ENCODE measurements around the gene KANK2.

KANK2 gene

GRCh38 chr19:11234486-11235075, 37.2 kb upstream of the KANK2 start:
- TF ChIP-seq GATA2 (IDR thresholded peaks at IDR 0.05; ENCODE audit: low read depth, low read length) (no peak), GATA3 (IDR thresholded peaks at IDR 0.05; ENCODE audit: low read depth, low read length) (no peak)

GRCh38 chr19:11233073-11233472, 35.7 kb upstream of the KANK2 start:
- TF ChIP-seq GATA2 (IDR thresholded peaks at IDR 0.05; ENCODE audit: low read depth, low read length) (no peak), GATA3 (IDR thresholded peaks at IDR 0.05; ENCODE audit: low read depth, low read length) (no peak)

GRCh38 chr19:11232555-11232954, 35.2 kb upstream of the KANK2 start:
- TF ChIP-seq GATA2 (IDR thresholded peaks at IDR 0.05; ENCODE audit: low read depth, low read length) = no peak
- no peak for TF ChIP-seq GATA3 (IDR thresholded peaks at IDR 0.05; ENCODE audit: low read depth, low read length)

- no peak for TF ChIP-seq GATA2 (IDR thresholded peaks at IDR 0.05; ENCODE audit: low read depth, low read length)
- no peak for TF ChIP-seq GATA3 (IDR thresholded peaks at IDR 0.05; ENCODE audit: low read depth, low read length)
Observed at GRCh38 chr19:11230621-11231386, 33.5 kb upstream of the KANK2 start.

GRCh38 chr19:11227195-11227886, 30.0 kb upstream of the KANK2 start:
- no peak for TF ChIP-seq GATA2 (IDR thresholded peaks at IDR 0.05; ENCODE audit: low read depth, low read length)
- TF ChIP-seq GATA3 (IDR thresholded peaks at IDR 0.05; ENCODE audit: low read depth, low read length) = no peak

- TF ChIP-seq GATA2 (IDR thresholded peaks at IDR 0.05; ENCODE audit: low read depth, low read length) (no peak), GATA3 (IDR thresholded peaks at IDR 0.05; ENCODE audit: low read depth, low read length) (no peak)
Observed at GRCh38 chr19:11226716-11227166, 29.4 kb upstream of the KANK2 start.

- no peak for TF ChIP-seq GATA3 (IDR thresholded peaks at IDR 0.05; ENCODE audit: low read depth, low read length)
- TF ChIP-seq GATA2 (IDR thresholded peaks at IDR 0.05; ENCODE audit: low read depth, low read length) = no peak
Observed at GRCh38 chr19:11225815-11226214, 28.5 kb upstream of the KANK2 start.

GRCh38 chr19:11225172-11225571, 27.8 kb upstream of the KANK2 start:
- TF ChIP-seq GATA2 (IDR thresholded peaks at IDR 0.05; ENCODE audit: low read depth, low read length) (no peak), GATA3 (IDR thresholded peaks at IDR 0.05; ENCODE audit: low read depth, low read length) (no peak)

GRCh38 chr19:11224429-11224828, 27.1 kb upstream of the KANK2 start:
- TF ChIP-seq GATA3 (IDR thresholded peaks at IDR 0.05; ENCODE audit: low read depth, low read length) (no peak), GATA2 (IDR thresholded peaks at IDR 0.05; ENCODE audit: low read depth, low read length) (no peak)

GRCh38 chr19:11223200-11223599, 25.9 kb upstream of the KANK2 start:
- no peak for TF ChIP-seq GATA2 (IDR thresholded peaks at IDR 0.05; ENCODE audit: low read depth, low read length)
- TF ChIP-seq GATA3 (IDR thresholded peaks at IDR 0.05; ENCODE audit: low read depth, low read length) = no peak

GRCh38 chr19:11221082-11221598, 23.8 kb upstream of the KANK2 start:
- TF ChIP-seq GATA2 (IDR thresholded peaks at IDR 0.05; ENCODE audit: low read depth, low read length) (no peak), GATA3 (IDR thresholded peaks at IDR 0.05; ENCODE audit: low read depth, low read length) (no peak)

- TF ChIP-seq GATA3 (IDR thresholded peaks at IDR 0.05; ENCODE audit: low read depth, low read length) (no peak), GATA2 (IDR thresholded peaks at IDR 0.05; ENCODE audit: low read depth, low read length) (no peak)
Observed at GRCh38 chr19:11214387-11214786, 17.0 kb upstream of the KANK2 start.

GRCh38 chr19:11210656-11210928, 13.2 kb upstream of the KANK2 start:
- no peak for TF ChIP-seq GATA3 (IDR thresholded peaks at IDR 0.05; ENCODE audit: low read depth, low read length)
- no peak for TF ChIP-seq GATA2 (IDR thresholded peaks at IDR 0.05; ENCODE audit: low read depth, low read length)

- TF ChIP-seq GATA3 (IDR thresholded peaks at IDR 0.05; ENCODE audit: low read depth, low read length) (no peak), GATA2 (IDR thresholded peaks at IDR 0.05; ENCODE audit: low read depth, low read length) (no peak)
Observed at GRCh38 chr19:11209839-11210655, 12.7 kb upstream of the KANK2 start.

All from SH-SY5Y (cell line).